ENCODE measurements around the gene ERG. TPM values are rescaled to one million over a fixed set of nuclear protein-coding genes. Genes with fewer than 3 reads are reported as not detected.

Gene ERG
- total and polyA plus RNA-seq, 2 of the 13 experiments (the other 11 are each of a cell fraction or from before 2014, with no cell fraction given), result not detected

DNA sequence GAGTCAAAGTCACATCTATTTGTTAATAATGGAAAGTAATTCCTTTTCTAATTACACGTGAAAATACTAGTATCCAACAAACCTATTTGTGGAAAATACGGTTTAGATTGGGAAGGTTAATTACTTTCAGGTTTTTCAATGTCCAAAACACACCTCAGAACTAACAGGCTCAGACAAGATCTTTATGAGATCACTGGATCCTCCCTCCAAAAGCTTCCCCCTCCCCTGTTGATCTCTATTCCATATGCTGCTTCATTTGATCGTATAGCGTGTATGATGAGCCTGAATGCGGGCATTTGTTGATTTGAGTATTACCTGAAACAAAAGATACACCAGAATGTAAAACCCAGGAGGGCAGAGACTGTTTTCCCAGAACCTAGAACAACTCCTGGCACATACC, 26.5 kb downstream of the ERG start:
- no peaks in the 10 kb centered on the region for H3K27me3 ChIP-seq (ENCODE audit: control insufficient read depth in 1 of 2, insufficient read depth in 2 of 2, low read length in 2 of 2)
- ATAC-seq, result no peak
- BruUV-seq (replicated peaks), result no TSS peak
- in situ Hi-C loops (cut with HindIII; ENCODE audit: extremely low pct_ligation_motif_present, low pct_unique_long_range_greater_than_20kb) (no loop called here), intact Hi-C loops (cut with micrococcal nuclease; ENCODE audit: unreplicated experiment) (no loop called here)
- H3K4me1 ChIP-seq (ENCODE audit: insufficient read depth, low read length), result peaks cover 32% of the 10 kb centered on the region
- no peak for FAIRE-seq
- TF ChIP-seq ZNF430 (CRISPR knock-in tag; IDR thresholded peaks at IDR 0.05), result no peak
- no peak for TF ChIP-seq MAF1 (CRISPR knock-in tag; IDR thresholded peaks at IDR 0.05; ENCODE audit: borderline replicate concordance)
- no peak for TF ChIP-seq KMT2A (CRISPR knock-in tag; IDR thresholded peaks at IDR 0.05)
- TF ChIP-seq, protein P1, sequence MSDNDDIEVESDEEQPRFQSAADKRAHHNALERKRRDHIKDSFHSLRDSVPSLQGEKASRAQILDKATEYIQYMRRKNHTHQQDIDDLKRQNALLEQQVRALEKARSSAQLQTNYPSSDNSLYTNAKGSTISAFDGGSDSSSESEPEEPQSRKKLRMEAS (IDR thresholded peaks at IDR 0.05), result no peak
- TF ChIP-seq TOE1 (CRISPR knock-in tag; IDR thresholded peaks at IDR 0.05), result no peak
- TF ChIP-seq ZBTB38 (CRISPR knock-in tag; IDR thresholded peaks at IDR 0.05), result no peak
- TF ChIP-seq E2F5 (CRISPR knock-in tag; conservative IDR thresholded peaks at IDR 0.05), result no peak
- TF ChIP-seq ZNF724P (CRISPR knock-in tag; IDR thresholded peaks at IDR 0.05; ENCODE audit: borderline replicate concordance), result no peak
- no peak for TF ChIP-seq ZNF354B (CRISPR knock-in tag; IDR thresholded peaks at IDR 0.05)
- TF ChIP-seq MYC (CRISPR knock-in tag; IDR thresholded peaks at IDR 0.05; ENCODE audit: borderline replicate concordance), result no peak
- no peak for TF ChIP-seq FOXK2 (IDR thresholded peaks at IDR 0.05)
- TF ChIP-seq RXRB (CRISPR knock-in tag; IDR thresholded peaks at IDR 0.05; ENCODE audit: borderline replicate concordance), result no peak
- no peak for TF ChIP-seq ZNF570 (CRISPR knock-in tag; IDR thresholded peaks at IDR 0.05; ENCODE audit: borderline replicate concordance)
- no peak for TF ChIP-seq IRF2 (CRISPR knock-in tag; IDR thresholded peaks at IDR 0.05)
- no peak for TF ChIP-seq ZNF562 (CRISPR knock-in tag; IDR thresholded peaks at IDR 0.05; ENCODE audit: borderline replicate concordance)
- no peaks in the 10 kb centered on the region for H3K79me2 ChIP-seq (ENCODE audit: insufficient read depth, low read length)
- CTCF ChIA-PET (ENCODE audit: low intra/inter-chr PET ratio, low total read pairs), result no interaction called here
- H3K4me2 ChIP-seq (ENCODE audit: low read depth, low read length), result no peak overlapping the region
- H3K27ac ChIP-seq (ENCODE audit: extremely low read length, insufficient read depth, low read length), result no peak overlapping the region
- no peak overlapping the region for H2AFZ ChIP-seq (ENCODE audit: low read length)
- H3K9ac ChIP-seq (ENCODE audit: insufficient read depth, low read depth, low read length), result no peak overlapping the region
- H3K9me3 ChIP-seq (ENCODE audit: low read length), result peaks cover 7% of the 10 kb centered on the region; the same call in 1 of the 2 replicates
- no peaks in the 10 kb centered on the region for H4K20me1 ChIP-seq (ENCODE audit: insufficient read depth, low read length)
- WGBS (ENCODE audit: low lambda C conversion rate), result 82% methylated on average over 5 of the region's 5 CpGs
- H3K36me3 ChIP-seq (replicated peaks in 1 of 2; ENCODE audit: control insufficient read depth in 1 of 2, insufficient read depth in 2 of 2, low read length in 2 of 2), result no peaks in the 10 kb centered on the region
- POLR2A ChIA-PET, result no interaction called here
- H3K4me3 ChIP-seq (replicated peaks in 1 of 3; ENCODE audit: insufficient read depth in 1 of 3, low read depth in 2 of 3, low read length in 3 of 3), result no peak overlapping the region
- DNase-seq (ENCODE audit: low spot score), result no peak

All from HepG2 (cell line).